Activated gamma-delta T cell treated with Interleukin-2 at 50 U/mL for 16 hours (primary cell): ENCODE results near the gene TRMT61B.
A peak's percentile ranks its signal among the peaks of the same experiment; 100 is the strongest.

Experiments used
- DNase-seq: peaks from one replicate; pipeline ENCODE4 v3.0.0-alpha.2; 2020

Gene TRMT61B

GRCh38 chr2:28870146-28870891 is at the start of gene TRMT61B:
TRMT61B (minus strand) TSS chr2:28870309; CDS start chr2:28870277, 32 bp downstream.
- DNase-seq = peak; percentile 96

- no peak for DNase-seq
Observed at GRCh38 chr2:28915939-28916338, 45.8 kb upstream of the TRMT61B start.

GRCh38 chr2:28909655-28910353 is 39.7 kb upstream of the TRMT61B start:
- no peak for DNase-seq

- DNase-seq = no peak
Observed at GRCh38 chr2:28908172-28908571, 38.1 kb upstream of the TRMT61B start.

GRCh38 chr2:28906821-28907220 is 36.7 kb upstream of the TRMT61B start:
- no peak for DNase-seq

- DNase-seq = no peak
Observed at GRCh38 chr2:28906376-28906775, 36.3 kb upstream of the TRMT61B start.

GRCh38 chr2:28905533-28905932 is 35.4 kb upstream of the TRMT61B start:
- no peak for DNase-seq

- DNase-seq = no peak
Observed at GRCh38 chr2:28904802-28905457, 34.8 kb upstream of the TRMT61B start.

- DNase-seq = no peak
Observed at GRCh38 chr2:28904295-28904694, 34.2 kb upstream of the TRMT61B start.

- DNase-seq = no peak
Observed at GRCh38 chr2:28902584-28902983, 32.5 kb upstream of the TRMT61B start.

GRCh38 chr2:28901841-28902240 is 31.7 kb upstream of the TRMT61B start:
- DNase-seq = no peak

- DNase-seq = no peak
Observed at GRCh38 chr2:28901202-28901601, 31.1 kb upstream of the TRMT61B start.

GRCh38 chr2:28898048-28898447 is 27.9 kb upstream of the TRMT61B start:
- DNase-seq = no peak

GRCh38 chr2:28896906-28897305 is 26.8 kb upstream of the TRMT61B start:
- no peak for DNase-seq

- DNase-seq = peak; percentile 14
Observed at GRCh38 chr2:28895189-28895893, 25.2 kb upstream of the TRMT61B start.

- peak; percentile 97 for DNase-seq
Observed at GRCh38 chr2:28894470-28895188, 24.5 kb upstream of the TRMT61B start, which contains the start of gene WDR43. WDR43 (plus strand) TSS chr2:28894667; CDS start chr2:28894699, 32 bp downstream.

GRCh38 chr2:28893488-28893887 is 23.4 kb upstream of the TRMT61B start:
- no peak for DNase-seq

- DNase-seq = no peak
Observed at GRCh38 chr2:28880193-28880592, 10.1 kb upstream of the TRMT61B start.

- DNase-seq = no peak
Observed at GRCh38 chr2:28871620-28872019, 1.5 kb upstream of the TRMT61B start.

- DNase-seq = no peak
Observed at GRCh38 chr2:28869494-28870145, 489 bp downstream of the TRMT61B start.

GRCh38 chr2:28868611-28869010 is 1.5 kb downstream of the TRMT61B start:
- DNase-seq = no peak

- no peak for DNase-seq
Observed at GRCh38 chr2:28855977-28856376, 14.1 kb downstream of the TRMT61B start.
